ENCODE results near the gene OR52A5.
"Not testable (repeated sequence)": the region's sequence is repeated elsewhere in the genome, so short reads cannot be mapped to it uniquely, and the experiment has no call there.

Gene OR52A5

GRCh38 chr11:5137996-5138395 is at the start of gene OR52A5:
Gene OR52A5, minus strand, starts transcription at chr11:5138356. Its CDS starts 5,714 bp downstream, at chr11:5132642.
- DNase-seq: no peak

GRCh38 chr11:5178046-5178837 is 40.1 kb upstream of the OR52A5 start:
- DNase-seq: no peak

- DNase-seq: no peak
Measured at GRCh38 chr11:5174934-5175333, 36.8 kb upstream of the OR52A5 start.

GRCh38 chr11:5171856-5172255 is 33.7 kb upstream of the OR52A5 start:
- no peak for DNase-seq

GRCh38 chr11:5165898-5166297 is 27.7 kb upstream of the OR52A5 start:
- DNase-seq: not testable (repeated sequence)

GRCh38 chr11:5164807-5165206 is 26.7 kb upstream of the OR52A5 start:
- not testable (repeated sequence) for DNase-seq

GRCh38 chr11:5161045-5161444 is 22.9 kb upstream of the OR52A5 start:
- not testable (repeated sequence) for DNase-seq

- DNase-seq: not testable (repeated sequence)
Measured at GRCh38 chr11:5160217-5160616, 22.1 kb upstream of the OR52A5 start.

GRCh38 chr11:5159806-5160205 is 21.6 kb upstream of the OR52A5 start:
- DNase-seq: no peak

- no peak for DNase-seq
Measured at GRCh38 chr11:5154657-5155056, 16.5 kb upstream of the OR52A5 start, which contains the start of gene OR52A1. Gene OR52A1, minus strand, starts transcription at chr11:5154757. Its CDS starts 2,388 bp downstream, at chr11:5152369.

- no peak for DNase-seq
Measured at GRCh38 chr11:5153574-5154431, 15.6 kb upstream of the OR52A5 start.

GRCh38 chr11:5151713-5152153 is 13.6 kb upstream of the OR52A5 start:
- DNase-seq: no peak

GRCh38 chr11:5144206-5144605 is 6.0 kb upstream of the OR52A5 start:
- not testable (repeated sequence) for DNase-seq

- DNase-seq: no peak
Measured at GRCh38 chr11:5137014-5137413, 1.1 kb downstream of the OR52A5 start.

- DNase-seq: no peak
Measured at GRCh38 chr11:5136261-5136660, 1.9 kb downstream of the OR52A5 start.

- DNase-seq: no peak
Measured at GRCh38 chr11:5131584-5132335, 6.4 kb downstream of the OR52A5 start.

GRCh38 chr11:5129457-5129877 is 8.7 kb downstream of the OR52A5 start:
- no peak for DNase-seq

GRCh38 chr11:5124891-5125620 is 13.1 kb downstream of the OR52A5 start:
- DNase-seq: no peak

GRCh38 chr11:5123802-5124521 is 14.2 kb downstream of the OR52A5 start:
- DNase-seq: peak in 5 of 6 experiments; percentile 0 to 26 (median 14)

GRCh38 chr11:5118893-5119292 is 19.3 kb downstream of the OR52A5 start:
- no peak for DNase-seq

- DNase-seq: no peak
Measured at GRCh38 chr11:5117588-5117987, 20.6 kb downstream of the OR52A5 start.

Measured in stimulated activated naive CD4-positive, alpha-beta T cell (primary cell).